Heart right ventricle (tissue), 16 donors: ENCODE data around the gene THEMIS. TPM values are rescaled to one million over a fixed set of nuclear protein-coding genes. Genes with fewer than 3 reads are reported as not detected.
"Not testable (repeated sequence)": the region's sequence is repeated elsewhere in the genome, so short reads cannot be mapped to it uniquely, and the experiment has no call there.

Experiments
- ATAC-seq, 8 donors: fragments of 200-7000 bp; cut with Tn5 transposase; one replicate each; pipeline ENCODE4 v1.9.1; 2020; ENCODE audit warnings: mild to moderate bottlenecking in 8 of 8, moderate library complexity in 8 of 8, moderate number of reproducible peaks in 1 of 8
- DNase-seq, 2 donors: peaks; one replicate each; pipeline ENCODE4 v3.0.0-alpha.2; 2020
- H3K27ac ChIP-seq, 10 donors: fragments of 200-600 bp; sonication (generic) in 2 of 10; one replicate each; pipeline versions ENCODE4 v1.5.0 to v1.8.0; 2020 to 2022; ENCODE audit warnings: mild to moderate bottlenecking in 3 of 10
- H3K27me3 ChIP-seq, 7 donors: fragments of 200-600 bp; one replicate each; pipeline ENCODE4 v1.8.0; 2021 to 2022; ENCODE audit warnings: mild to moderate bottlenecking in 2 of 7
- H3K36me3 ChIP-seq, 9 donors: fragments of 200-600 bp; sonication (generic) in 1 of 9; one replicate each; pipeline versions ENCODE4 v1.5.0 to v1.8.0; 2020 to 2022; ENCODE audit warnings: mild to moderate bottlenecking in 2 of 9
- H3K4me1 ChIP-seq, 9 donors: fragments of 200-600 bp; sonication (generic) in 1 of 9; one replicate each; pipeline versions ENCODE4 v1.5.0 to v1.8.0; 2020 to 2022; ENCODE audit warnings: mild to moderate bottlenecking in 4 of 9
- H3K4me3 ChIP-seq, 10 donors: fragments of 200-600 bp; sonication (generic) in 2 of 10; one replicate each; pipeline versions ENCODE4 v1.5.0 to v1.8.0; 2020 to 2022; ENCODE audit warnings: mild to moderate bottlenecking in 7 of 10, moderate library complexity in 2 of 10
- H3K9me3 ChIP-seq, 11 donors: fragments of 200-600 bp in 10 of 11; sonication (generic) in 2 of 11; one replicate each; pipeline versions ENCODE4 v1.5.0 to v1.8.0; 2013 to 2022; ENCODE audit warnings: mild to moderate bottlenecking in 2 of 11, control low read depth in 1 of 11, moderate library complexity in 1 of 11
- WGBS, 2 donors: extraction: QIAGEN DNeasy Blood & Tissue Kit; methylation state at CpG; one replicate each; pipeline ENCODE4 v1.1.7; 2013; ENCODE audit warnings: inconsistent platforms in 1 of 2; 5-methylcytosine and 5-hydroxymethylcytosine counted together
- intact Hi-C, 10 donors: fragments of 100-400 bp; cut with DNase I; formaldehyde crosslinking; loops; one replicate each; pipeline versions ENCODE4 v1.11.1 to v1.14.2; 2022
- polyA plus RNA-seq, 2 donors: library from polyadenylated mRNA; stranded (reverse); fragments of 200-250 nt; gene quantifications; one replicate each; pipeline ENCODE4 v1.2.3, GENCODE V29; 2013
- total RNA-seq, 10 donors: library from RNA; stranded (reverse); fragmentation: NEBNext Ultra II Directional in 3 of 10; extraction: Animal tissue kit (Norgen Biotek cat#: 25700) in 3 of 10; gene quantifications; one replicate each; pipeline versions ENCODE4 v1.2.1 to v1.2.4, GENCODE V29; 2021 to 2023
- TF ChIP-seq, protein P1 (sequence below), 9 donors: fragments of 200-600 bp; sonication (generic) in 2 of 9; IDR thresholded peaks; one replicate each; pipeline versions ENCODE4 v1.5.0 to v1.8.0; 2021 to 2022; ENCODE audit warnings: antibody characterized with exemption in 9 of 9, mild to moderate bottlenecking in 5 of 9, moderate library complexity in 1 of 9
- donor health status: Arrhythmogenic right ventricular cardiomyopathy.
- donor health status: ischemic (EF 13 %, LVEDD 7.1; RV severe dilation, severe dysfunction).
- donor health status: healthy with polysubstance abuse.
- donor health status: DM: no; HTN: yes; CAD: no.
- donor health status: DM: no; HTN: no; CAD: no.
- donor health status: ischemic (EF 25% LVEDD 6.9; RV normal size, moderate dysfunction).
- donor health status: ischemic (EF 25% LVEDD 5.7; RV mildly dilated, moderate dysfunction).
- donor health status: healthy.
- donor health status: DM: yes; HTN: yes; CAD: no.
- donor health status: Ischemic cardiomyopathy.
- donor health status: ischemic (EF 35%, LVEDD 5.7; RV mildly dilated, moderate dysfunction).
- donor health status: nonischemic (EF 11% LVEDD 7.7; RV severe dilation, severe dysfunction).
- donor health status: DM: yes; HTN: yes; CAD: no.
- donor health status: PGD.
- donor health status: ischemic (EF 29% LVEDD 5.4; RV normal size, mild dysfunction).
- donor health status: nonischemic (EF 23%, LVEDD 6.1; RV moderate dilation, normal function).

THEMIS gene
- total and polyA plus RNA-seq, 12 donors: 0.01 to 2.0 (median 0.14) TPM; not detected in 4

DNA sequence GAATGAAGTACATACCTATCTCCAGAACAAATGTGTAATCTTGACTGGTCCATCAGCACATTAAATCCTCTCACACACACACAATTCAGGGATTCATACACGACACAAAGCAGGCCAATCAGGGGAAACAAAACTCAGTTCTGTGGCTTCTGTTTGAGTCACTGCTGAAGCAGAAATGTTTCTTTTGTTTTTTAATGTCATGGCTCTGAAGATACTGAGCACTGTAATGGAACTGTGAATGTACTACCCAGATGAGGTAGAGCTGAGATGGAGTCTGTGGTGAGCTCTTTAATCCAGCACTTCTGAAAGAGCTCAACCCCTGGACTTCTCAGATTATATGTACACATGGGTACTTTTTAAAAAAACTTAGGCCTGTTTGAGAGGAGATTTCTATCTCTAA lies 116.4 kb downstream of the THEMIS start:
- 68 to 79% methylated on average over 1 of the region's 1 CpG for WGBS, 2 donors
- no peak overlapping the region for H3K4me3 ChIP-seq
- no peaks in the 10 kb centered on the region for H3K9me3 ChIP-seq
- TF ChIP-seq, protein P1, sequence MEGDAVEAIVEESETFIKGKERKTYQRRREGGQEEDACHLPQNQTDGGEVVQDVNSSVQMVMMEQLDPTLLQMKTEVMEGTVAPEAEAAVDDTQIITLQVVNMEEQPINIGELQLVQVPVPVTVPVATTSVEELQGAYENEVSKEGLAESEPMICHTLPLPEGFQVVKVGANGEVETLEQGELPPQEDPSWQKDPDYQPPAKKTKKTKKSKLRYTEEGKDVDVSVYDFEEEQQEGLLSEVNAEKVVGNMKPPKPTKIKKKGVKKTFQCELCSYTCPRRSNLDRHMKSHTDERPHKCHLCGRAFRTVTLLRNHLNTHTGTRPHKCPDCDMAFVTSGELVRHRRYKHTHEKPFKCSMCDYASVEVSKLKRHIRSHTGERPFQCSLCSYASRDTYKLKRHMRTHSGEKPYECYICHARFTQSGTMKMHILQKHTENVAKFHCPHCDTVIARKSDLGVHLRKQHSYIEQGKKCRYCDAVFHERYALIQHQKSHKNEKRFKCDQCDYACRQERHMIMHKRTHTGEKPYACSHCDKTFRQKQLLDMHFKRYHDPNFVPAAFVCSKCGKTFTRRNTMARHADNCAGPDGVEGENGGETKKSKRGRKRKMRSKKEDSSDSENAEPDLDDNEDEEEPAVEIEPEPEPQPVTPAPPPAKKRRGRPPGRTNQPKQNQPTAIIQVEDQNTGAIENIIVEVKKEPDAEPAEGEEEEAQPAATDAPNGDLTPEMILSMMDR (IDR thresholded peaks at IDR 0.05): no peak
- intact Hi-C loops: no loop called here
- no peak for DNase-seq
- H3K27ac ChIP-seq: no peak overlapping the region
- no peaks in the 10 kb centered on the region for H3K4me1 ChIP-seq
- no peaks in the 10 kb centered on the region for H3K36me3 ChIP-seq
- no peak for ATAC-seq
- H3K27me3 ChIP-seq: peaks cover 0 to 5% (median 0%) of the 10 kb centered on the region in 7 donors

DNA sequence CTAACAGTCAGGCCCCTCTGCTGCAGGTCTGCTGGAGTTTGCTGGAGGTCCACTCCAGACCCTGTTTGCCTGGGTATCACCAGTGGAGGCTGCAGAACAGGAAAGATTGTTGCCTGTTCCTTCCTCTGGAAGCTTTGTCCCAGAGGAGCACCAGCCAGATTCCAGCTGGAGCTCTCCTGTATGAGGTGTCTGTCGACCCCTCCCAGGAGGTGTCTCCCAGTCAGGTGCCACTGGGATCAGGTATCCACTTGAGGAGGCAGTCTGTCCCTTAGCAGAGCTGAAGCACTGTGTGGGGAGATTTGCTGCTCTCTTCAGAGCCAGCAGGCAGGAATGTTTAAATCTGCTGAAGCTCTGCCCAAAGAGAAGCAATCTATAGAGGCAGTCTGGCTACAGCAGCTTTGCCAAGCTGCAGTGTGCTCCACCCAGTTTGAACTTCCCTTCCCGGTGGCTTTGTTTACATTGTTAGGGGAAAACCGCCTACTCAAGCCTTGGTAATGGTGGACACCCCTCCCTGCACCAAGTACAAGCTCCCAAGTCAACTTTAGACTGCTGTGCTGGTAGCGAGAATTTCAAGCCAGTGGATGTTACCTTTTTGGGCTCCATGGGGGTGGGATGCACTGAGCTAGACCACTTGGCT lies 119.1 kb downstream of the THEMIS start:
- ATAC-seq, intact Hi-C loops, DNase-seq, H3K27me3 ChIP-seq, H3K4me3 ChIP-seq, H3K36me3 ChIP-seq, H3K27ac ChIP-seq, H3K4me1 ChIP-seq, H3K9me3 ChIP-seq: not testable (repeated sequence)
- WGBS, 2 donors: 62 to 66% methylated on average over 4 of the region's 4 CpGs

DNA sequence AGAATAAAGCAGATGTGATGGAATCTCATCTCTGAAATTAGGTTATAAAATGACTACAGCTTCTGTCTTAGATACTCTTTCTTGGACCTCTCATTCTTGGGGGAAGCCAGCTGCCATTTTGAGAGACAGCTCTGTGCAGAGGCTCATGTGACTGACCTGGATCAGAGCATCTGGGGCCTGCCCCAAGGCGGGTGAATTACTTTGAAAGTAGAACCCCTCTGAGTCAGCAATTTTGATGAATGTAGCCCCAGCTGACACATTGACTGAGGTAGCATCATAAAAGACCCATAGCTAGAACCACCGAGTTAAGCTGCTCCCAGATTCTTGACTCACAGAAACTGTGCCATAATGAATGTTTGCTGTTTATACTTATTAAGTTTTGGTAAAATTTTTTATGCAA lies 124.5 kb downstream of the THEMIS start:
- H3K9me3 ChIP-seq: peaks cover 0 to 4% (median 0%) of the 10 kb centered on the region in 11 donors
- H3K4me1 ChIP-seq: no peaks in the 10 kb centered on the region
- no peak for ATAC-seq
- H3K4me3 ChIP-seq: no peak overlapping the region
- no peak for DNase-seq
- WGBS, 2 donors: 77 to 80% methylated on average over 2 of the region's 2 CpGs
- intact Hi-C loops: no loop called here
- TF ChIP-seq, protein P1 (IDR thresholded peaks at IDR 0.05): no peak
- H3K27me3 ChIP-seq: no peaks in the 10 kb centered on the region
- no peaks in the 10 kb centered on the region for H3K36me3 ChIP-seq
- no peak overlapping the region for H3K27ac ChIP-seq

DNA sequence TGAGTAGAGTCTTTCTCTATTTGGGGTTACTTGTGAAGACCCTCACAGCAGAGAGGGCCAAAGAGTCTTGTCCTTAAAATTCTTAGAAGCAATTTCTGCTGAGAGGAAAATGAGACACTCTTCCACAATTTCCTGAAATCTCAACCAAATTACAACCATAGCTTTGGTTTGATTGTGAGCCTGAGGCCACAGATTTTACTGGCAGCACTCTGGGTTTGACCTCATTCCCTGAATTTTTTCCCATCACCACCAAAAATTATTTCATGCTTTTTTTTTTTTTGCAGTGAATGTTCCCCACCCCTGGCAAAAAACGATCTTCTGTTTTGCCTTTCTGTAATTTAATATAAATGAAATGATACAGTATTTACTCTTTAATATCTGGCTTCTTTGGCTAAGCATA lies 125.5 kb downstream of the THEMIS start:
- Histone ChIP-seq H3K4me1 (no peaks in the 10 kb centered on the region), H3K36me3 (no peaks in the 10 kb centered on the region), H3K4me3 (no peak overlapping the region), H3K27me3 (no peaks in the 10 kb centered on the region), H3K27ac (no peak overlapping the region), H3K9me3 (peaks cover 0 to 8% (median 0%) of the 10 kb centered on the region in 11 donors)
- no peak for DNase-seq
- ATAC-seq: no peak
- 58 to 65% methylated on average over 1 of the region's 1 CpG for WGBS, 2 donors
- intact Hi-C loops: no loop called here
- TF ChIP-seq, protein P1 (IDR thresholded peaks at IDR 0.05): no peak

DNA sequence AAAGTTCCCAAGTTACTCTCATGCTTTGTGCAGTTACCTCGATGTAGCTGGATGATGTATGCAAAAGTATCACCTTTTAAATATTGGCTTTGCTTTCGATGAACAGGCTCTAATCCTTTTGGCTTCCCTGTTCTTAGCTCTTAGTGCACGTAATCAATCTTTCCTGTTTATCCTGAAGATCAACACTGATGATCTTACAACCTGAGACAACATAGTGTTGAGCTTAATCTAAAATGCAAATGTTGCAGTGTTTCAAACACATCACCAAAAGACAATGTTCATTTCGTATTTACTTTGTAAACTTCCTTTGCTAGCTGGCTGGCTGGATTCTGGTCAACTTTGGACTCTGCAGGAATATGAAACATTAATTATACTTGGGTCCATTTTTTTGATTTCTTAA lies 132.1 kb downstream of the THEMIS start:
- Histone ChIP-seq H3K4me1 (no peaks in the 10 kb centered on the region), H3K36me3 (no peaks in the 10 kb centered on the region), H3K27me3 (no peaks in the 10 kb centered on the region), H3K4me3 (no peak overlapping the region), H3K9me3 (peaks cover 0 to 14% (median 0%) of the 10 kb centered on the region in 11 donors), H3K27ac (no peak overlapping the region)
- intact Hi-C loops: no loop called here
- 56 to 71% methylated on average over 4 of the region's 4 CpGs for WGBS, 2 donors
- DNase-seq (no peak), ATAC-seq (no peak)
- TF ChIP-seq, protein P1 (IDR thresholded peaks at IDR 0.05): no peak
